ENCODE measurements around the gene PDZRN3.

GRCh38 chr3:73385568-73385967, 239.2 kb downstream of the PDZRN3 start:
- no peak for TF ChIP-seq CTCF (conservative IDR thresholded peaks at IDR 0.05; ENCODE audit: low read depth in 2 of 2)
- no peak for TF ChIP-seq EZH2 (IDR thresholded peaks at IDR 0.05; ENCODE audit: low read depth, unreplicated experiment)
